H1 (cell line): Measurements from ENCODE around the gene CAPN11. TPM values are rescaled to one million over a fixed set of nuclear protein-coding genes. Genes with fewer than 3 reads are reported as not detected.
A peak's percentile ranks its signal among the peaks of the same experiment; 100 is the strongest.

Experiments used
- CBX8 ChIP-seq: fragments of 300-800, 300-1000 bp; sonication (generic); IDR thresholded peaks from 2 replicates; pipeline ENCODE4 v1.7.1; 2016; ENCODE audit warnings: low read depth, low read length, borderline replicate concordance
- CTBP2 ChIP-seq: IDR thresholded peaks from 2 replicates; pipeline ENCODE4 v1.7.0; 2011; ENCODE audit warnings: borderline replicate concordance, mild to moderate bottlenecking, moderate library complexity, mixed read lengths, low read length; ENCODE audit not compliant: insufficient read depth, insufficient read length
- GTF2F1 ChIP-seq: IDR thresholded peaks from 2 replicates; pipeline ENCODE4 v1.6.1; 2012; ENCODE audit warnings: low read depth, low read length, improper control_type of control experiment, borderline replicate concordance
- HDAC2 ChIP-seq, 2 experiments: fragments of 300-600 bp in 1 of 2; sonication (generic) in 1 of 2; IDR thresholded peaks; 2 replicates each; pipeline ENCODE4 v1.6.1; 2011 to 2012; ENCODE audit warnings: low read depth in 2 of 2, low read length in 2 of 2, mild to moderate bottlenecking in 2 of 2, moderate library complexity in 2 of 2, borderline replicate concordance in 1 of 2, inconsistent platforms in 1 of 2
- RAD21 ChIP-seq, 2 experiments: IDR thresholded peaks in 1 of 2; conservative IDR thresholded peaks in 1 of 2; 2 replicates each; pipeline ENCODE4 v1.6.1; 2011; ENCODE audit warnings: low read depth in 2 of 2, low read length in 2 of 2, improper control_type of control experiment in 1 of 2, inconsistent platforms in 1 of 2, mild to moderate bottlenecking in 1 of 2, moderate library complexity in 1 of 2
- RXRA ChIP-seq: IDR thresholded peaks from 2 replicates; pipeline ENCODE4 v1.6.1; 2011; ENCODE audit warnings: low read depth, mild to moderate bottlenecking, low read length, moderate library complexity; ENCODE audit not compliant: insufficient read depth
- SIRT6 ChIP-seq: IDR thresholded peaks from one replicate; pipeline ENCODE4 v1.7.1; 2012; ENCODE audit warnings: low read length, inconsistent platforms
- SP1 ChIP-seq: IDR thresholded peaks from 2 replicates; pipeline ENCODE4 v1.6.1; 2011; ENCODE audit warnings: low read depth, low read length
- SRF ChIP-seq: IDR thresholded peaks from 2 replicates; pipeline ENCODE4 v1.6.1; 2011; ENCODE audit warnings: mild to moderate bottlenecking, low read depth, low read length, moderate library complexity
- SUZ12 ChIP-seq: fragments of 200-600 bp; sonication (generic); IDR thresholded peaks from 2 replicates; pipeline ENCODE4 v1.6.1; 2012; ENCODE audit warnings: mild to moderate bottlenecking, inconsistent platforms, low read length, moderate library complexity, mixed read lengths
- TEAD4 ChIP-seq: IDR thresholded peaks from 2 replicates; pipeline ENCODE4 v1.6.1; 2012; ENCODE audit warnings: low read depth, low read length, inconsistent platforms, mixed read lengths
- polyA plus RNA-seq, 7 experiments: library from polyadenylated mRNA; depleted of rRNA in 3 of 7; stranded (reverse) in 5 of 7; unstranded in 2 of 7; fragments of >200 nt in 5 of 7; fragments of 200-250 nt in 2 of 7; gene quantifications; 1 replicate in 5 of 7; 2 replicates in 1 of 7; 4 replicates in 1 of 7; pipeline versions ENCODE4 v1.2.1 to v1.2.3, GENCODE V29; 2011 to 2013; ENCODE audit warnings: missing spikeins in 2 of 7, mixed read lengths in 2 of 7
- total RNA-seq: library from RNA; stranded (reverse); fragmentation: NEBNext Ultra II Directional; extraction: Animal tissue kit (Norgen Biotek cat#: 25700); gene quantifications from 2 replicates; pipeline ENCODE4 v1.2.1, GENCODE V29; 2021

CAPN11 gene
- total and polyA plus RNA-seq, 2 of the 8 experiments (the other 6 are each of a cell fraction or from before 2014, with no cell fraction given): 0.95 to 0.97 TPM

DNA sequence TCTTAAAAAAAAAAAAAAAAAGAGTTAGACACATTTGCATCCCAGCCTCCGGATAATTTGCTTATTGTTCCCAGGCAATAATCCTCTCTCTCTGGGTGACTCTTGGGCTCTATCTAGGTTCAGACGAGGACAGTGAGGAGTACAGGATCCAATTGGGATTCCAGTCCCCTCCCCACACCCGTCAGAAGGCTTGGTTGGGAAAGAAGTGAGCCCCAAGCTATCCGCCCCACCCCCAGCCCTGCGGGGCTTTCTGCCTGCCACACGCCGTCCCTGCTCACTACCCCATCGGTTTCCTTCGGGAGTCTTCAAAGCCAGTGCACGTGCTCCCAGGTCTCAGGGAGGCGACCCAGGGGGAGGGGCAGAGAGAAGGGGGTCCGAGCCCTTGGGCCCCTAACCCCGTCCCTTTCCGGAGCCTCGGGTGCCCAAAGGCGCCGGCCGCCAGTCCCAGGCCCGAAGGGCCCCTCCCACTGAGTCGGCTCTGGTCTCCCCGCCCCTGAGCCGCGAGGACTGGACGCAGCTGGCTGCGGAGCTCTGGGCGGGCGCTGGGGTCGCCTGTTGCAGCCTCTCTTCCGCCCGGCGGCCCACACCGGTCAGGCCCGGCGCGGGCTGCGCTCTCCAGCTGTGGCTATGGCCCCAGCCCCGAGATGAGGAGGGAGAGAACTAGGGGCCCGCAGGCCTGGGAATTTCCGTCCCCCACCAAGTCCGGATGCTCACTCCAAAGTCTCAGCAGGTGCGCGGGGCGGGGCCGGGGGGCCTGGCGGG lies 60.6 kb downstream of the CAPN11 start (continued):
- TF ChIP-seq RXRA (no peak), SRF (no peak), HDAC2 (IDR thresholded peaks at IDR 0.05; ENCODE audit: borderline replicate concordance in 1 of 2, low read depth in 2 of 2, low read length in 2 of 2) (no peak; a peak in 1 of 4 replicates), RAD21 (IDR thresholded peaks at IDR 0.05 in 1 of 2, conservative IDR thresholded peaks at IDR 0.05 in 1 of 2; ENCODE audit: low read depth in 2 of 2, low read length in 2 of 2) (peak in 1 of 2 experiments; percentile 19; a peak in 1 of 4 replicates), SIRT6 (no peak), TEAD4 (peak; percentile 54; the same call in 1 of the 2 replicates), CBX8 (no peak), SP1 (peak; percentile 52), GTF2F1 (no peak), CTBP2 (no peak), SUZ12 (no peak)
